Astrocyte (in vitro differentiated cells and primary cell): ENCODE measurements around the gene MED13L. TPM values are rescaled to one million over a fixed set of nuclear protein-coding genes. Genes with fewer than 3 reads are reported as not detected.

Experiments used
- DNase-seq: peaks from one replicate; pipeline ENCODE4 v3.0.0-alpha.2; 2010; ENCODE audit warnings: low read depth
- FAIRE-seq: peaks from 2 replicates; lab custom pipeline; 2011; peaks lifted over from hg19 to GRCh38; lab: Jason Lieb, UNC
- H2AFZ ChIP-seq: 2 replicates; pipeline ENCODE4 v1.6.0; 2012; ENCODE audit warnings: low read depth, low read length, inconsistent platforms
- H3K27ac ChIP-seq: 2 replicates; pipeline ENCODE4 v1.5.1; 2011; ENCODE audit warnings: low read depth, low read length, inconsistent platforms
- H3K27me3 ChIP-seq: 2 replicates; pipeline ENCODE4 v1.6.0; 2011; ENCODE audit warnings: low read length, inconsistent platforms; ENCODE audit not compliant: insufficient read depth
- H3K36me3 ChIP-seq: 2 replicates; pipeline ENCODE4 v1.5.1; 2011; ENCODE audit warnings: low read length, inconsistent platforms; ENCODE audit not compliant: insufficient read depth
- H3K4me1 ChIP-seq: 2 replicates; pipeline ENCODE4 v1.5.1; 2011; ENCODE audit warnings: low read length, inconsistent platforms; ENCODE audit not compliant: insufficient read depth
- H3K4me2 ChIP-seq: 2 replicates; pipeline ENCODE4 v1.6.0; 2012; ENCODE audit warnings: low read length, inconsistent platforms
- H3K4me3 ChIP-seq: 2 replicates; pipeline ENCODE4 v1.5.1; 2011; ENCODE audit warnings: low read depth, mild to moderate bottlenecking, low read length, inconsistent platforms; ENCODE audit not compliant: insufficient read depth
- H3K79me2 ChIP-seq: 2 replicates; pipeline ENCODE4 v1.6.0; 2012; ENCODE audit warnings: mild to moderate bottlenecking, low read length, inconsistent platforms; ENCODE audit not compliant: insufficient read depth
- H3K9ac ChIP-seq: 2 replicates; pipeline ENCODE4 v1.6.0; 2012; ENCODE audit warnings: mild to moderate bottlenecking, low read length, inconsistent platforms
- H3K9me3 ChIP-seq: 2 replicates; pipeline ENCODE4 v1.5.1; 2012; ENCODE audit warnings: low read depth, mild to moderate bottlenecking, low read length, inconsistent platforms; ENCODE audit not compliant: insufficient read depth
- H4K20me1 ChIP-seq: 2 replicates; pipeline ENCODE4 v1.6.0; 2012; ENCODE audit warnings: low read length, inconsistent platforms; ENCODE audit not compliant: insufficient read depth
- H3K27ac Mint-ChIP-seq: one replicate; pipeline ENCODE4 v1.8.0; 2021; ENCODE audit warnings: mild to moderate bottlenecking, mixed read lengths; ENCODE audit not compliant: unreplicated experiment
- H3K27me3 Mint-ChIP-seq: one replicate; pipeline ENCODE4 v1.8.0; 2021; ENCODE audit warnings: low read depth, mixed read lengths; ENCODE audit not compliant: unreplicated experiment
- H3K36me3 Mint-ChIP-seq: one replicate; pipeline ENCODE4 v1.8.0; 2021; ENCODE audit warnings: low read depth, mixed read lengths; ENCODE audit not compliant: unreplicated experiment
- H3K4me1 Mint-ChIP-seq: one replicate; pipeline ENCODE4 v1.8.0; 2021; ENCODE audit warnings: low read depth, mixed read lengths; ENCODE audit not compliant: unreplicated experiment
- H3K4me3 Mint-ChIP-seq: one replicate; pipeline ENCODE4 v1.8.0; 2021; ENCODE audit warnings: mild to moderate bottlenecking, moderate library complexity, mixed read lengths; ENCODE audit not compliant: unreplicated experiment
- H3K9me3 Mint-ChIP-seq: one replicate; pipeline ENCODE4 v1.8.0; 2021; ENCODE audit warnings: mild to moderate bottlenecking, mixed read lengths; ENCODE audit not compliant: unreplicated experiment
- EZH2 ChIP-seq: IDR thresholded peaks from 2 replicates; pipeline ENCODE4 v1.6.1; 2012; ENCODE audit warnings: mild to moderate bottlenecking, low read length, inconsistent platforms; ENCODE audit not compliant: insufficient read depth
- total RNA-seq: library from RNA; stranded (reverse); gene quantifications from 2 replicates; pipeline ENCODE4 v1.2.1, GENCODE V29; 2021
- TF ChIP-seq, protein P1 (sequence below): IDR thresholded peaks from 2 replicates; pipeline ENCODE4 v1.5.1; 2011; ENCODE audit warnings: low read depth, mild to moderate bottlenecking, inconsistent platforms, low read length, moderate library complexity; ENCODE audit not compliant: insufficient read depth

Gene MED13L
- total RNA-seq, 1 donor from 2014 or later, result 153 TPM

DNA sequence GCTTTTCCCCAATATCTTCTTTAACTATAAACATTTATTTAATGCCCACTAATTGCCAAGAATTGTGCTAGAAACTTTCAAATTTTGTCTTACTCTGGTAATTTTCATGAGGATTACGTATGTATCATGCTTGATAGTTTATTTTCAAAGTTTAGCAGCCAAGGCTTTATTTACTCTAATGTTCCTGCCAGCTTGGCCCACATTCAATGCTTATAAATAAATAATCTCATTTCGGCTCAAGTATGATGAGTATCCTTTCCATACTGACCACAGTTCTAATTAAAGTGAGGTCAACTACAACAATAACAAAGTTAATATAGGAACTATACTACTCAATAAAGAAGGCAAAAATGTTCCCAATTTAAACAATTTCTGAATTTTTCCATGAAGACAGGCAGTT lies 259.2 kb downstream of the MED13L start:
- TF ChIP-seq, protein P1, sequence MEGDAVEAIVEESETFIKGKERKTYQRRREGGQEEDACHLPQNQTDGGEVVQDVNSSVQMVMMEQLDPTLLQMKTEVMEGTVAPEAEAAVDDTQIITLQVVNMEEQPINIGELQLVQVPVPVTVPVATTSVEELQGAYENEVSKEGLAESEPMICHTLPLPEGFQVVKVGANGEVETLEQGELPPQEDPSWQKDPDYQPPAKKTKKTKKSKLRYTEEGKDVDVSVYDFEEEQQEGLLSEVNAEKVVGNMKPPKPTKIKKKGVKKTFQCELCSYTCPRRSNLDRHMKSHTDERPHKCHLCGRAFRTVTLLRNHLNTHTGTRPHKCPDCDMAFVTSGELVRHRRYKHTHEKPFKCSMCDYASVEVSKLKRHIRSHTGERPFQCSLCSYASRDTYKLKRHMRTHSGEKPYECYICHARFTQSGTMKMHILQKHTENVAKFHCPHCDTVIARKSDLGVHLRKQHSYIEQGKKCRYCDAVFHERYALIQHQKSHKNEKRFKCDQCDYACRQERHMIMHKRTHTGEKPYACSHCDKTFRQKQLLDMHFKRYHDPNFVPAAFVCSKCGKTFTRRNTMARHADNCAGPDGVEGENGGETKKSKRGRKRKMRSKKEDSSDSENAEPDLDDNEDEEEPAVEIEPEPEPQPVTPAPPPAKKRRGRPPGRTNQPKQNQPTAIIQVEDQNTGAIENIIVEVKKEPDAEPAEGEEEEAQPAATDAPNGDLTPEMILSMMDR, result no peak
- no peak for TF ChIP-seq EZH2
- H3K9ac ChIP-seq, result no peak overlapping the region
- peaks cover 31% of the 10 kb centered on the region for H3K36me3 ChIP-seq
- peaks cover 2% of the 10 kb centered on the region for H3K36me3 Mint-ChIP-seq
- H2AFZ ChIP-seq, result no peak overlapping the region
- H4K20me1 ChIP-seq, result peaks cover 28% of the 10 kb centered on the region
- H3K9me3 Mint-ChIP-seq, result no peaks in the 10 kb centered on the region
- no peaks in the 10 kb centered on the region for H3K9me3 ChIP-seq
- no peaks in the 10 kb centered on the region for H3K27me3 ChIP-seq
- H3K27me3 Mint-ChIP-seq, result no peaks in the 10 kb centered on the region
- H3K27ac ChIP-seq, result no peak overlapping the region
- FAIRE-seq (no peak), DNase-seq (no peak)
- peaks cover 15% of the 10 kb centered on the region for H3K79me2 ChIP-seq
- no peak overlapping the region for H3K4me3 ChIP-seq
- H3K27ac Mint-ChIP-seq, result no peak overlapping the region
- H3K4me1 Mint-ChIP-seq, result no peaks in the 10 kb centered on the region
- H3K4me2 ChIP-seq, result no peak overlapping the region
- no peaks in the 10 kb centered on the region for H3K4me1 ChIP-seq
- H3K4me3 Mint-ChIP-seq, result no peak overlapping the region

- Mint-ChIP-seq H3K4me1 (no peaks in the 10 kb centered on the region), H3K27ac (peak overlapping the region; percentile 45), H3K27me3 (no peaks in the 10 kb centered on the region), H3K36me3 (peaks cover 2% of the 10 kb centered on the region), H3K4me3 (no peak overlapping the region), H3K9me3 (no peaks in the 10 kb centered on the region)
- Histone ChIP-seq H3K4me2 (no peak overlapping the region), H3K27ac (no peak overlapping the region), H3K27me3 (no peaks in the 10 kb centered on the region), H2AFZ (no peak overlapping the region), H3K4me3 (no peak overlapping the region), H3K9ac (no peak overlapping the region), H4K20me1 (peaks cover 18% of the 10 kb centered on the region), H3K4me1 (no peaks in the 10 kb centered on the region), H3K79me2 (no peaks in the 10 kb centered on the region), H3K36me3 (peaks cover 44% of the 10 kb centered on the region), H3K9me3 (no peaks in the 10 kb centered on the region)
- DNase-seq, result peak; percentile 46
- peak; percentile 73 for FAIRE-seq
- TF ChIP-seq EZH2, result no peak
- TF ChIP-seq, protein P1, result peak; percentile 55
Observed at GRCh38 chr12:116015525-116015924, 262.0 kb downstream of the MED13L start.

DNA sequence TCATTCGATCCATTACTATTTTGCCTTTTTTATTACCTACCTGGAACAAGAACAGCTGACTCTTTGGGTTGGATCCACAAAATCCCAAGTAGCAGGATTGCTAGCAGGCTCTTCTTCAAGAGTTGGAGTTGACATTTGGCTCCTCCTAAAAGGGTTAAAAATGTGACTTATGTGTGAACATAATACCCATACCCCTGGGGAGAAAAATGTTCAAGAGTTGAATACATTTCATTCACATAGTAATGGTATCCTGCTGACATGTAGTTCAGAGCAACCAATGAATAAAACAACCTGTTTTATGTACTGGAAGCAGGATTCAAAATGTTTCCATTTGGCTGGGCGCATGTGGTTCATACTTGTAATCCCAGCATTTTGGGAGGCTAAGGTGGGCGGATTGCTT lies 264.7 kb downstream of the MED13L start:
- Histone ChIP-seq H3K36me3 (peaks cover 46% of the 10 kb centered on the region), H3K4me2 (no peak overlapping the region), H3K79me2 (no peaks in the 10 kb centered on the region), H3K27me3 (no peaks in the 10 kb centered on the region), H3K4me3 (no peak overlapping the region), H3K4me1 (no peaks in the 10 kb centered on the region), H3K27ac (no peak overlapping the region), H3K9ac (no peak overlapping the region), H2AFZ (no peak overlapping the region), H3K9me3 (no peaks in the 10 kb centered on the region), H4K20me1 (peaks cover 24% of the 10 kb centered on the region)
- no peaks in the 10 kb centered on the region for H3K27me3 Mint-ChIP-seq
- no peak for FAIRE-seq
- no peak overlapping the region for H3K4me3 Mint-ChIP-seq
- no peaks in the 10 kb centered on the region for H3K9me3 Mint-ChIP-seq
- H3K4me1 Mint-ChIP-seq, result no peaks in the 10 kb centered on the region
- no peak for DNase-seq
- peaks cover 5% of the 10 kb centered on the region for H3K36me3 Mint-ChIP-seq
- no peak overlapping the region for H3K27ac Mint-ChIP-seq
- no peak for TF ChIP-seq EZH2
- TF ChIP-seq, protein P1, result no peak
